ENCODE data around the gene FCSK.
"Not testable (repeated sequence)": the region's sequence is repeated elsewhere in the genome, so short reads cannot be mapped to it uniquely, and the experiment has no call there.

FCSK gene

GRCh38 chr16:70441406-70441990 is 12.9 kb upstream of the FCSK start:
- no peak overlapping the region for H3K27ac ChIP-seq (ENCODE audit: low read depth, low read length, severe bottlenecking)
- WGBS, 2 experiments (ENCODE audit: insufficient coverage in 2 of 2) = 82 to 90% methylated on average over 4 to 5 of the region's 8 CpGs
- peaks cover 12% of the 10 kb centered on the region for H3K4me1 ChIP-seq (ENCODE audit: control insufficient read depth, insufficient read depth, low read length, poor library complexity, severe bottlenecking)
- H3K36me3 ChIP-seq (ENCODE audit: control insufficient read depth, insufficient read depth, low read length) = no peaks in the 10 kb centered on the region
- no peak overlapping the region for H3K4me3 ChIP-seq (ENCODE audit: extremely low read depth, insufficient read depth, low read length, poor library complexity, severe bottlenecking)
- H3K9me3 ChIP-seq (ENCODE audit: control insufficient read depth, low read length) = no peaks in the 10 kb centered on the region

GRCh38 chr16:70442344-70442743 is 12.1 kb upstream of the FCSK start:
- Histone ChIP-seq H3K36me3 (ENCODE audit: control insufficient read depth, insufficient read depth, low read length) (no peaks in the 10 kb centered on the region), H3K4me1 (ENCODE audit: control insufficient read depth, insufficient read depth, low read length, poor library complexity, severe bottlenecking) (peaks cover 8% of the 10 kb centered on the region), H3K4me3 (ENCODE audit: extremely low read depth, insufficient read depth, low read length, poor library complexity, severe bottlenecking) (no peak overlapping the region), H3K9me3 (ENCODE audit: control insufficient read depth, low read length) (no peaks in the 10 kb centered on the region), H3K27ac (ENCODE audit: low read depth, low read length, severe bottlenecking) (no peak overlapping the region)
- WGBS, 2 experiments (ENCODE audit: insufficient coverage in 2 of 2) = 94 to 98% methylated on average over 4 to 5 of the region's 7 CpGs

GRCh38 chr16:70444249-70445063 is 9.9 kb upstream of the FCSK start:
- Histone ChIP-seq H3K27ac (ENCODE audit: low read depth, low read length, severe bottlenecking) (no peak overlapping the region), H3K9me3 (ENCODE audit: control insufficient read depth, low read length) (no peaks in the 10 kb centered on the region), H3K4me1 (ENCODE audit: control insufficient read depth, insufficient read depth, low read length, poor library complexity, severe bottlenecking) (peaks cover 3% of the 10 kb centered on the region), H3K36me3 (ENCODE audit: control insufficient read depth, insufficient read depth, low read length) (no peaks in the 10 kb centered on the region), H3K4me3 (ENCODE audit: extremely low read depth, insufficient read depth, low read length, poor library complexity, severe bottlenecking) (no peak overlapping the region)
- WGBS, 2 experiments (ENCODE audit: insufficient coverage in 2 of 2) = 92 to 96% methylated on average over 2 to 3 of the region's 4 CpGs

- no peak overlapping the region for H3K27ac ChIP-seq (ENCODE audit: low read depth, low read length, severe bottlenecking)
- 84 to 97% methylated on average over 4 of the region's 6 CpGs for WGBS, 2 experiments (ENCODE audit: insufficient coverage in 2 of 2)
- H3K9me3 ChIP-seq (ENCODE audit: control insufficient read depth, low read length) = no peaks in the 10 kb centered on the region
- no peak overlapping the region for H3K4me3 ChIP-seq (ENCODE audit: extremely low read depth, insufficient read depth, low read length, poor library complexity, severe bottlenecking)
- H3K4me1 ChIP-seq (ENCODE audit: control insufficient read depth, insufficient read depth, low read length, poor library complexity, severe bottlenecking) = no peaks in the 10 kb centered on the region
- no peaks in the 10 kb centered on the region for H3K36me3 ChIP-seq (ENCODE audit: control insufficient read depth, insufficient read depth, low read length)
Measured at GRCh38 chr16:70448075-70448474, 6.3 kb upstream of the FCSK start.

- WGBS, 2 experiments (ENCODE audit: insufficient coverage in 2 of 2) = 96 to 97% methylated on average over 26 to 30 of the region's 37 CpGs
- H3K4me1 ChIP-seq (ENCODE audit: control insufficient read depth, insufficient read depth, low read length, poor library complexity, severe bottlenecking) = not testable (repeated sequence)
Measured at GRCh38 chr16:70450142-70451003, 4.0 kb upstream of the FCSK start.

GRCh38 chr16:70451004-70451340 is 3.4 kb upstream of the FCSK start:
- H3K27ac ChIP-seq (ENCODE audit: low read depth, low read length, severe bottlenecking); H3K4me1 ChIP-seq (ENCODE audit: control insufficient read depth, insufficient read depth, low read length, poor library complexity, severe bottlenecking); H3K9me3 ChIP-seq (ENCODE audit: control insufficient read depth, low read length); H3K4me3 ChIP-seq (ENCODE audit: extremely low read depth, insufficient read depth, low read length, poor library complexity, severe bottlenecking); H3K36me3 ChIP-seq (ENCODE audit: control insufficient read depth, insufficient read depth, low read length): not testable (repeated sequence)
- WGBS, 2 experiments (ENCODE audit: insufficient coverage in 2 of 2) = 98% methylated on average over 7 to 17 of the region's 25 CpGs

More at GRCh38 chr16:70450142-70451003, 4.0 kb upstream of the FCSK start:
- H3K27ac ChIP-seq (ENCODE audit: low read depth, low read length, severe bottlenecking); H3K4me3 ChIP-seq (ENCODE audit: extremely low read depth, insufficient read depth, low read length, poor library complexity, severe bottlenecking); H3K9me3 ChIP-seq (ENCODE audit: control insufficient read depth, low read length); H3K36me3 ChIP-seq (ENCODE audit: control insufficient read depth, insufficient read depth, low read length): not testable (repeated sequence)

GRCh38 chr16:70453117-70453891 is 1.1 kb upstream of the FCSK start:
- H3K36me3 ChIP-seq (ENCODE audit: control insufficient read depth, insufficient read depth, low read length) = no peaks in the 10 kb centered on the region
- no peaks in the 10 kb centered on the region for H3K4me1 ChIP-seq (ENCODE audit: control insufficient read depth, insufficient read depth, low read length, poor library complexity, severe bottlenecking)
- H3K27ac ChIP-seq (ENCODE audit: low read depth, low read length, severe bottlenecking) = peak overlapping the region; percentile 99
- H3K9me3 ChIP-seq (ENCODE audit: control insufficient read depth, low read length) = no peaks in the 10 kb centered on the region
- 93 to 94% methylated on average over 10 to 11 of the region's 11 CpGs for WGBS, 2 experiments (ENCODE audit: insufficient coverage in 2 of 2)
- peak overlapping the region; percentile 86 for H3K4me3 ChIP-seq (ENCODE audit: extremely low read depth, insufficient read depth, low read length, poor library complexity, severe bottlenecking)

GRCh38 chr16:70453892-70454221 is 538 bp upstream of the FCSK start:
- H3K4me1 ChIP-seq (ENCODE audit: control insufficient read depth, insufficient read depth, low read length, poor library complexity, severe bottlenecking) = no peaks in the 10 kb centered on the region
- peak overlapping the region; percentile 86 for H3K4me3 ChIP-seq (ENCODE audit: extremely low read depth, insufficient read depth, low read length, poor library complexity, severe bottlenecking)
- peak overlapping the region; percentile 99 for H3K27ac ChIP-seq (ENCODE audit: low read depth, low read length, severe bottlenecking)
- H3K9me3 ChIP-seq (ENCODE audit: control insufficient read depth, low read length) = no peaks in the 10 kb centered on the region
- WGBS, 2 experiments (ENCODE audit: insufficient coverage in 2 of 2) = 0% methylated on average over 4 of the region's 8 CpGs
- no peaks in the 10 kb centered on the region for H3K36me3 ChIP-seq (ENCODE audit: control insufficient read depth, insufficient read depth, low read length)

GRCh38 chr16:70455910-70456309 is 1.5 kb downstream of the FCSK start:
- no peaks in the 10 kb centered on the region for H3K9me3 ChIP-seq (ENCODE audit: control insufficient read depth, low read length)
- no peaks in the 10 kb centered on the region for H3K36me3 ChIP-seq (ENCODE audit: control insufficient read depth, insufficient read depth, low read length)
- H3K27ac ChIP-seq (ENCODE audit: low read depth, low read length, severe bottlenecking) = no peak overlapping the region
- no peak overlapping the region for H3K4me3 ChIP-seq (ENCODE audit: extremely low read depth, insufficient read depth, low read length, poor library complexity, severe bottlenecking)
- 89 to 96% methylated on average over 4 to 6 of the region's 7 CpGs for WGBS, 2 experiments (ENCODE audit: insufficient coverage in 2 of 2)
- H3K4me1 ChIP-seq (ENCODE audit: control insufficient read depth, insufficient read depth, low read length, poor library complexity, severe bottlenecking) = no peaks in the 10 kb centered on the region

- 91% methylated on average over 4 to 5 of the region's 5 CpGs for WGBS, 2 experiments (ENCODE audit: insufficient coverage in 2 of 2)
- Histone ChIP-seq H3K9me3 (ENCODE audit: control insufficient read depth, low read length) (no peaks in the 10 kb centered on the region), H3K4me3 (ENCODE audit: extremely low read depth, insufficient read depth, low read length, poor library complexity, severe bottlenecking) (no peak overlapping the region), H3K4me1 (ENCODE audit: control insufficient read depth, insufficient read depth, low read length, poor library complexity, severe bottlenecking) (peaks cover 4% of the 10 kb centered on the region), H3K27ac (ENCODE audit: low read depth, low read length, severe bottlenecking) (no peak overlapping the region), H3K36me3 (ENCODE audit: control insufficient read depth, insufficient read depth, low read length) (no peaks in the 10 kb centered on the region)
Measured at GRCh38 chr16:70457446-70458166, 3.2 kb downstream of the FCSK start.

All from mesodermal cell (in vitro differentiated cells).